ENCODE measurements around the gene C7. TPM values are rescaled to one million over a fixed set of nuclear protein-coding genes. Genes with fewer than 3 reads are reported as not detected.

The C7 gene
- total RNA-seq, 1 experiment from 2014 or later = 0.74 TPM

GRCh38 chr5:40866844-40867243 is 42.5 kb upstream of the C7 start:
- ChIA-PET CTCF (no interaction called here), POLR2A (no interaction called here), RAD21 (ENCODE audit: low non-redundant PET in 1 of 2, low total read pairs in 2 of 2, uncharacterized antibody in 2 of 2, unreplicated experiment in 2 of 2) (no interaction called here)
- Histone ChIP-seq H3K4me1 (ENCODE audit: control insufficient read depth in 1 of 2, insufficient read depth in 2 of 2, low read length in 2 of 2) (no peaks in the 10 kb centered on the region), H3K27ac (ENCODE audit: low read depth, low read length) (no peak overlapping the region), H3K9me2 (ENCODE audit: insufficient read depth) (no peaks in the 10 kb centered on the region), H3K9me3 (ENCODE audit: control insufficient read depth in 1 of 2, insufficient read depth in 1 of 2, low read depth in 1 of 2, low read length in 2 of 2) (no peaks in the 10 kb centered on the region), H3K4me2 (ENCODE audit: low read length) (no peak overlapping the region), H3K9ac (ENCODE audit: low read length) (no peak overlapping the region), H2AFZ (ENCODE audit: low read depth, low read length, poor library complexity, severe bottlenecking) (no peak overlapping the region), H3K4me3 (replicated peaks in 1 of 2; ENCODE audit: low read depth in 1 of 2, low read length in 2 of 2) (no peak overlapping the region), H3K79me2 (ENCODE audit: insufficient read depth, low read length) (no peaks in the 10 kb centered on the region), H3K36me3 (ENCODE audit: control insufficient read depth in 1 of 2, insufficient read depth in 2 of 2, low read length in 2 of 2) (no peaks in the 10 kb centered on the region), H3K27me3 (ENCODE audit: insufficient read depth, low read length) (no peaks in the 10 kb centered on the region), H4K20me1 (ENCODE audit: insufficient read depth) (no peaks in the 10 kb centered on the region)
- TF ChIP-seq ZBTB33 (IDR thresholded peaks at IDR 0.05; ENCODE audit: extremely low read depth, insufficient replicate concordance, low read length) (no peak), EZH2phosphoT487 (IDR thresholded peaks at IDR 0.05; ENCODE audit: borderline replicate concordance) (no peak), EZH2 (IDR thresholded peaks at IDR 0.05) (no peak), SP1 (IDR thresholded peaks at IDR 0.05; ENCODE audit: low read depth) (no peak)
- no TSS peak for BruUV-seq (replicated peaks)
- intact Hi-C loops (cut with micrococcal nuclease) = no loop called here
- DNase-seq (ENCODE audit: low read depth, low spot score) (no peak), ATAC-seq (no peak)

- Histone ChIP-seq H3K4me3 (replicated peaks in 1 of 2; ENCODE audit: low read depth in 1 of 2, low read length in 2 of 2) (no peak overlapping the region), H3K27me3 (ENCODE audit: insufficient read depth, low read length) (no peaks in the 10 kb centered on the region), H3K36me3 (ENCODE audit: control insufficient read depth in 1 of 2, insufficient read depth in 2 of 2, low read length in 2 of 2) (no peaks in the 10 kb centered on the region), H3K79me2 (ENCODE audit: insufficient read depth, low read length) (no peaks in the 10 kb centered on the region), H3K9me3 (ENCODE audit: control insufficient read depth in 1 of 2, insufficient read depth in 1 of 2, low read depth in 1 of 2, low read length in 2 of 2) (no peaks in the 10 kb centered on the region), H3K27ac (ENCODE audit: low read depth, low read length) (no peak overlapping the region), H3K9me2 (ENCODE audit: insufficient read depth) (no peaks in the 10 kb centered on the region), H4K20me1 (ENCODE audit: insufficient read depth) (no peaks in the 10 kb centered on the region), H2AFZ (ENCODE audit: low read depth, low read length, poor library complexity, severe bottlenecking) (no peak overlapping the region), H3K4me2 (ENCODE audit: low read length) (no peak overlapping the region), H3K9ac (ENCODE audit: low read length) (no peak overlapping the region), H3K4me1 (ENCODE audit: control insufficient read depth in 1 of 2, insufficient read depth in 2 of 2, low read length in 2 of 2) (no peaks in the 10 kb centered on the region)
- ATAC-seq (no peak), DNase-seq (ENCODE audit: low read depth, low spot score) (no peak)
- ChIA-PET CTCF (no interaction called here), POLR2A (no interaction called here), RAD21 (ENCODE audit: low non-redundant PET in 1 of 2, low total read pairs in 2 of 2, uncharacterized antibody in 2 of 2, unreplicated experiment in 2 of 2) (no interaction called here)
- TF ChIP-seq YY1 (IDR thresholded peaks at IDR 0.05; ENCODE audit: extremely low read depth, insufficient replicate concordance, low read depth, low read length) = no peak
- no peak for TF ChIP-seq ZFX (IDR thresholded peaks at IDR 0.05)
- no peak for TF ChIP-seq TCF7L2 (IDR thresholded peaks at IDR 0.05; ENCODE audit: borderline replicate concordance, extremely low read depth, insufficient read depth, insufficient read length)
- TF ChIP-seq ATF3 (IDR thresholded peaks at IDR 0.05) = no peak
- no peak for TF ChIP-seq JUND (IDR thresholded peaks at IDR 0.05)
- no peak for TF ChIP-seq CTCF (IDR thresholded peaks at IDR 0.05 in 2 of 3, conservative IDR thresholded peaks at IDR 0.05 in 1 of 3; ENCODE audit: borderline replicate concordance in 1 of 3, insufficient read depth in 1 of 3, low read depth in 2 of 3, low read length in 2 of 3)
- no peak for TF ChIP-seq SP1 (IDR thresholded peaks at IDR 0.05; ENCODE audit: low read depth)
- no peak for TF ChIP-seq EZH2phosphoT487 (IDR thresholded peaks at IDR 0.05; ENCODE audit: borderline replicate concordance)
- TF ChIP-seq POLR2AphosphoS5 (IDR thresholded peaks at IDR 0.05; ENCODE audit: low read depth, low read length) = no peak
- no peak for TF ChIP-seq ZNF274 (IDR thresholded peaks at IDR 0.05; ENCODE audit: low read depth, low read length)
- no TSS peak for BruUV-seq (replicated peaks)
- intact Hi-C loops (cut with micrococcal nuclease) = no loop called here
These were observed 39.9 kb upstream of the C7 start for GRCh38 chr5:40869384-40869783.

Measured in HCT116 (cell line).